Stomach (tissue), 9 donors: ENCODE measurements around the gene VPS72. TPM values are rescaled to one million over a fixed set of nuclear protein-coding genes. Genes with fewer than 3 reads are reported as not detected.

Source experiments
- DNase-seq, 2 donors: peaks; one replicate each; pipeline versions ENCODE4 v3.0.0 to v3.0.0-alpha.2; 2013 to 2019
- H3K27ac ChIP-seq, 5 donors: fragments of 200-600 bp in 4 of 5; sonication (generic) in 4 of 5; one replicate each; pipeline ENCODE4 v1.5.1; 2013 to 2019; ENCODE audit warnings: mild to moderate bottlenecking in 1 of 5, moderate library complexity in 1 of 5
- H3K27me3 ChIP-seq, 3 donors: fragments of 200-600 bp; sonication (generic); one replicate each; pipeline ENCODE4 v1.5.1; 2017 to 2019; ENCODE audit warnings: mixed run types in 1 of 3
- H3K36me3 ChIP-seq, 4 donors: fragments of 200-600 bp; sonication (generic); 1 replicate in 3 of 4; 2 replicates in 1 of 4; pipeline ENCODE4 v1.5.1; 2016 to 2019
- H3K4me1 ChIP-seq, 4 donors: fragments of 200-600 bp; sonication (generic); one replicate each; pipeline ENCODE4 v1.5.1; 2016 to 2019
- H3K4me3 ChIP-seq, 4 donors: fragments of 200-600 bp; sonication (generic) in 3 of 4; one replicate each; pipeline ENCODE4 v1.5.1; 2016 to 2019; ENCODE audit warnings: mild to moderate bottlenecking in 1 of 4
- H3K9me3 ChIP-seq, 4 donors: fragments of 200-600 bp; sonication (generic); one replicate each; pipeline ENCODE4 v1.5.1; 2016 to 2019
- CTCF ChIP-seq, 7 experiments: fragments of 450-650 bp in 4 of 7; fragments of 200-600 bp in 3 of 7; sonication (generic) in 3 of 7; IDR thresholded peaks; one replicate each; pipeline ENCODE4 v1.5.1; 2016 to 2019; ENCODE audit warnings: antibody characterized with exemption in 7 of 7, control low read depth in 2 of 7, mild to moderate bottlenecking in 1 of 7
- EP300 ChIP-seq: sonication (generic); formaldehyde crosslinking; IDR thresholded peaks from one replicate; pipeline ENCODE4 v1.6.1; 2017; ENCODE audit warnings: antibody characterized with exemption
- POLR2A ChIP-seq, 4 donors: fragments of 450-650 bp; IDR thresholded peaks; one replicate each; pipeline ENCODE4 v1.6.1; 2016; ENCODE audit warnings: antibody characterized with exemption in 4 of 4, control low read depth in 2 of 4, mild to moderate bottlenecking in 1 of 4, moderate library complexity in 1 of 4
- POLR2AphosphoS5 ChIP-seq, 3 donors: sonication (generic); formaldehyde crosslinking; IDR thresholded peaks; one replicate each; pipeline ENCODE4 v1.6.1; 2016; ENCODE audit warnings: antibody characterized with exemption in 3 of 3
- WGBS, 5 donors: extraction: QIAGEN DNeasy Blood & Tissue Kit in 3 of 5; methylation state at CpG; one replicate each; pipeline versions ENCODE4 v1.1.5 to v1.1.7; 2013 to 2018; 5-methylcytosine and 5-hydroxymethylcytosine counted together
- intact Hi-C: fragments of 100-400 bp; cut with DNase I; formaldehyde crosslinking; loops from one replicate; pipeline ENCODE4 v1.15.1; 2023; ENCODE audit warnings: low total_unique reads
- polyA plus RNA-seq, 3 donors: library from polyadenylated mRNA; stranded (reverse); fragments of 200-250 nt; gene quantifications; one replicate each; pipeline ENCODE4 v1.2.3, GENCODE V29; 2013
- total RNA-seq, 5 donors: library from RNA; depleted of rRNA; stranded (reverse); fragments of >200 nt; gene quantifications; one replicate each; pipeline versions ENCODE4 v1.1.0 to v1.2.3, GENCODE V29; 2014 to 2016
- donor health status: healthy with polysubstance abuse.
- donor health status: Bipolar disorder and iron deficiency.
- donor health status: healthy.

Gene VPS72
- total and polyA plus RNA-seq, 8 donors, result 19.1 to 61.6 (median 31.2) TPM

GRCh38 chr1:151156515-151156819 is 33.5 kb downstream of the VPS72 start, which contains the start of gene TNFAIP8L2:
Gene TNFAIP8L2 (plus strand): TSS chr1:151156649. CDS start chr1:151158698, 2,049 bp downstream.
- Histone ChIP-seq H3K27ac (peak within 1 kb of the TSS in 4 of 5 donors; percentile 3 to 81 (median 65)), H3K9me3 (no peaks in the 10 kb centered on the region), H3K36me3 (peaks cover 16 to 53% (median 50%) of the 10 kb centered on the region in 4 donors), H3K27me3 (no peaks in the 10 kb centered on the region), H3K4me1 (peaks cover 0 to 27% (median 3%) of the 10 kb centered on the region in 4 donors), H3K4me3 (peak within 1 kb of the TSS; percentile 20 to 45 (median 36))
- TF ChIP-seq POLR2AphosphoS5 (IDR thresholded peaks at IDR 0.05) (no peak), EP300 (no peak), POLR2A (IDR thresholded peaks at IDR 0.05) (no peak), CTCF (IDR thresholded peaks at IDR 0.05) (no peak)
- peak; percentile 51 to 54 for DNase-seq
- intact Hi-C loops, result loop anchor here (10.0 kb wide), 2 partner anchors 62 to 132 kb away; no protein-coding TSS in a partner anchor
- 53 to 57% (median 56%) methylated on average over 4 of the region's 4 CpGs for WGBS, 5 donors

GRCh38 chr1:151147665-151148064 is 42.3 kb downstream of the VPS72 start:
- WGBS, 5 donors, result 78 to 93% (median 86%) methylated on average over 2 of the region's 2 CpGs

GRCh38 chr1:151147132-151147503 is 42.9 kb downstream of the VPS72 start:
- peak in 1 of 2 donors; percentile 47 for DNase-seq
- 10 to 24% (median 20%) methylated on average over 7 of the region's 7 CpGs for WGBS, 5 donors
- H3K27ac ChIP-seq, result peak overlapping the region; percentile 22 to 86 (median 64)

More at GRCh38 chr1:151147665-151148064, 42.3 kb downstream of the VPS72 start:
- DNase-seq, result no peak
- Histone ChIP-seq H3K27me3 (peaks cover 0 to 12% (median 9%) of the 10 kb centered on the region in 3 donors), H3K36me3 (no peaks in the 10 kb centered on the region), H3K9me3 (no peaks in the 10 kb centered on the region), H3K4me3 (no peak overlapping the region), H3K4me1 (peaks cover 9 to 47% (median 33%) of the 10 kb centered on the region in 4 donors), H3K27ac (peak overlapping the region in 2 of 5 donors; percentile 81 to 86)
- intact Hi-C loops, result no loop called here
- TF ChIP-seq POLR2AphosphoS5 (IDR thresholded peaks at IDR 0.05) (no peak), CTCF (IDR thresholded peaks at IDR 0.05) (no peak), POLR2A (IDR thresholded peaks at IDR 0.05) (no peak), EP300 (no peak)

GRCh38 chr1:151146412-151147131 is 43.4 kb downstream of the VPS72 start, which contains the start of gene SEMA6C:
Gene SEMA6C (minus strand): TSS chr1:151146631. CDS start chr1:151142621, 4,010 bp downstream.
- peak; percentile 94 to 98 for DNase-seq
- no peaks in the 10 kb centered on the region for H3K9me3 ChIP-seq

More at GRCh38 chr1:151147132-151147503, 42.9 kb downstream of the VPS72 start:
- Histone ChIP-seq H3K4me1 (peaks cover 9 to 52% (median 33%) of the 10 kb centered on the region in 4 donors), H3K36me3 (no peaks in the 10 kb centered on the region), H3K4me3 (peak overlapping the region; percentile 63 to 86 (median 80)), H3K9me3 (no peaks in the 10 kb centered on the region), H3K27me3 (peaks cover 0 to 12% (median 9%) of the 10 kb centered on the region in 3 donors)
- intact Hi-C loops, result no loop called here
- TF ChIP-seq POLR2AphosphoS5 (IDR thresholded peaks at IDR 0.05), result no peak
- TF ChIP-seq EP300, result no peak
- no peak for TF ChIP-seq CTCF (IDR thresholded peaks at IDR 0.05)
- TF ChIP-seq POLR2A (IDR thresholded peaks at IDR 0.05), result no peak

More at GRCh38 chr1:151146412-151147131, 43.4 kb downstream of the VPS72 start, which contains the start of gene SEMA6C:
- TF ChIP-seq POLR2AphosphoS5 (IDR thresholded peaks at IDR 0.05) (peak; percentile 57 to 81 (median 72)), CTCF (IDR thresholded peaks at IDR 0.05) (no peak)
- Histone ChIP-seq H3K4me3 (peak within 1 kb of the TSS; percentile 63 to 86 (median 80)), H3K36me3 (no peaks in the 10 kb centered on the region), H3K27me3 (peaks cover 0 to 12% (median 9%) of the 10 kb centered on the region in 3 donors), H3K27ac (peak within 1 kb of the TSS; percentile 44 to 86 (median 64)), H3K4me1 (peaks cover 9 to 52% (median 33%) of the 10 kb centered on the region in 4 donors)
- intact Hi-C loops, result no loop called here
- WGBS, 5 donors, result 0 to 1% (median 0%) methylated on average over 17 to 61 of the region's 61 CpGs
